NCI-H1092 (cell line): ENCODE results near the gene NEK4.
"Not testable (repeated sequence)": the region's sequence is repeated elsewhere in the genome, so short reads cannot be mapped to it uniquely, and the experiment has no call there.

Experiments used
- DNase-seq: peaks from one replicate; lab custom pipeline; 2025; lab: John Stamatoyannopoulos, UW

NEK4 gene

DNA sequence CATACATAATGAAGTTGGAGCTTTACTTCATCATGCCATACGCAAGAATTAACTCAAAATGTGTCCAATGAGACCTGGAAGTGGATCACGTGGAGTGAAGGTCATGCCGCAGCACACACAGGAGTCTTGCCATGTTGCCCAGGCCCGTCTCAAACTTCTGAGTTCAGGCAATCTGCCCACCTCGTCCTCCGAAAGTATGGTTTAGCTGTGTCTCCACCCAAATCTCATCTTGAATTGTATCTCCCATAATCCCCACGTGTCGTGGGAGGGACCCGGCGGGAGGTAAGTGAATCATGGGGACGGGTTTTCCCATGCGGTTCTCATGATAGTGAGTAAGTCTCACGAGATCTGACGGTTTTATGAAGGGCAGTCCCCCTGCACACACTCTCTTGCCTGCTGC lies 39.1 kb downstream of the NEK4 start:
- no peak for DNase-seq

DNA sequence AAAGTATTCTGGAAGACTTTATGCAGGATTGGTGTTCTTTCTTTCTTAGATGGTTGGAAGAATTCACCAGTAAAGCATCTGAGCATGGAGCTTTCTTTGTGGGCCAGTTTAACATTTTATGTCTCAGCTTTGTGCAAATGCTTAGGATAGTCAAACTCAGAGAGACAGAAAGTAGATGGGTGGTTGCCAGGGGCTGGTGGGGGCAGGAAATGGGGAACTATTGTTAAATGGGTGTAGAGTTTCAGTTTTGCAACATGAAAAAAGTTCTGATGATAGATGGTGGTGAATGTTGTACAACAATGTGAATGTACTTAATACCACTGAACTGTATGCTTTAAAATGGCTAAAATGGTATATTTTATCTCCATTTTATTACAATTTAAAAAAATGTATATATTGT lies 40.1 kb downstream of the NEK4 start:
- DNase-seq: no peak

DNA sequence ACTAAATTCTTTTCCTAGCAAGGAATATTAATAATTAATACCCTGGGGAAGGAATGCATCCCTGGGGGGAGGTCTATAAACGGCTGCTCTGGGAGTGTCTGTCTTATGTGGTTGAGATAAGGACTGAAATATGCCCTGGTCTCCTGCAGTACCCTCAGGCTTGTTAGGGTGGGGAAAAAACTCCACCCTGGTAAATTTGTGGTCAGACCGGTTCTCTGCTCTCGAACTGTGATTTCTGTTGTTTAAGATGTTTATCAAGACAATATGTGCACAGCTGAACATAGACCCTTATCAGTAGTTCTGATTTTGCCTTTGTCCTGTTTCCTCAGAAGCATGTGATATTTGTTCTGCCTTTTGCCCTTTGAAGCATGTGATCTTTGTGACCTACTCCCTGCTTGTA lies 42.0 kb downstream of the NEK4 start:
- DNase-seq: not testable (repeated sequence)

DNA sequence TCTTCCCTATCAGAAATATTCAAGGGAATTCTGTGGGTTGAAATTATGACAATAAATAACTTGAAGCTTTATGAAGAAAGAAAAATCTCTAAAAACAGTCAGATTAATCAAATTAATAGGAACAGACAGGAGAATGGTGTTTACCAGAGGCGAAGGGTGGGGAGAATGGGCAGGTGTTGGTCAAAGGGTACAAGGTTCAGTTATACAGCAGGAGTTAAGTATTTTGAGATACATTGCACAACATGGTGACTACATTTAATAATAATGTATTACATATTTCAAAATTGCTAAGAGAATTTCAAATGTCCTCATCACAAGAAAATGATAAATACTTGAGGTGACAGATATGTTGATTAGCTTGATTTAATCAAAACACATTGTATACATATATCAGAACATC lies 46.2 kb downstream of the NEK4 start:
- DNase-seq: no peak

DNA sequence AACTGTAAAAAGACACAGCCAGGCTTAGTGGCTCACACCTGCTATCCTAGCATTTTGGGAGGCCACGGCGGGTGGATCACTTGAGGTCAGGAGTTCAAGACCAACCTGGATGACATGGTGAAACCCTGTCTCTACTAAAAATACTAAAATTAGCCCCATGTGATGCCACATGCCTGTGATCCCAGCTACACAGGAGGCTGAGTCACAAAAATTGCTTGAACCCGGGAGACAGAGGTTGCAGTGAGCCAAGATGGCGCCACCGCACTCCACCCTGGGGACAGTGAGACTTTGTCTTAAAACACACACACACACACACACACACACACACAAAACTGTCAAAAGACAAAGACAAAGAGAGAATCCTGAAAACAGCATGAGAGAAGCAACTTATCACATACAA lies 46.8 kb downstream of the NEK4 start:
- DNase-seq: no peak

DNA sequence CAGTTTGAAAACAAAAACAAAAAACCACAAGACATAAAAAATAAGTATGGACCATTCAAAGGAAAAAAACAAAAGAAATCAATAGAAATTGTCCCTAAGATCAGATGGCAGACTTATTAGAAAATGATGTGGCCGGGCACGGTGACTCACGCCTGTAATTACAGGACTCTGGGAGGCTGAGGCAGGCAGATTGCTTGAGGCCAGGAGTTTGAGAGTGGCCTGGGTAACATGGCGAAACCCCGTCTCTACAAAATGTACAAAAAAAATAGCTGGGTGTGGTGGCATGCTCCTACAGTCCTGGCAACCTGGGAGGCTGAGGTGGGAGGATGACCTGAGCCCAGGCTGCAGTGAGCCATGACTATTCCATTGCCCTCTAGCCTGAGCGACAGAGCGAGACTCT lies 48.2 kb downstream of the NEK4 start:
- no peak for DNase-seq

DNA sequence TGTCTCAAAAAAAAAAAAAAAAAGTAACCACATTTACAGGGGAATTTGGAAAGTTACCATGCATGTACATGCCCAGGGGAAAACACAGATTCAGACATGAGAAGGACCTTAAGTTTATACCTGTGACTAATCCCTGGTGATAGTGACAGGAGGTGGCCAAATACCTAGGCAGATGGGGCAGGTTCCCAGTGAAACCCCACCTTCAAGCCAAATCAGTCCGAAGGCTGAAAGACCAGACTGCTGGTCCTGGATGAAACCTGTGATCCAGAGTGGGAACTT lies 49.1 kb downstream of the NEK4 start:
- no peak for DNase-seq

DNA sequence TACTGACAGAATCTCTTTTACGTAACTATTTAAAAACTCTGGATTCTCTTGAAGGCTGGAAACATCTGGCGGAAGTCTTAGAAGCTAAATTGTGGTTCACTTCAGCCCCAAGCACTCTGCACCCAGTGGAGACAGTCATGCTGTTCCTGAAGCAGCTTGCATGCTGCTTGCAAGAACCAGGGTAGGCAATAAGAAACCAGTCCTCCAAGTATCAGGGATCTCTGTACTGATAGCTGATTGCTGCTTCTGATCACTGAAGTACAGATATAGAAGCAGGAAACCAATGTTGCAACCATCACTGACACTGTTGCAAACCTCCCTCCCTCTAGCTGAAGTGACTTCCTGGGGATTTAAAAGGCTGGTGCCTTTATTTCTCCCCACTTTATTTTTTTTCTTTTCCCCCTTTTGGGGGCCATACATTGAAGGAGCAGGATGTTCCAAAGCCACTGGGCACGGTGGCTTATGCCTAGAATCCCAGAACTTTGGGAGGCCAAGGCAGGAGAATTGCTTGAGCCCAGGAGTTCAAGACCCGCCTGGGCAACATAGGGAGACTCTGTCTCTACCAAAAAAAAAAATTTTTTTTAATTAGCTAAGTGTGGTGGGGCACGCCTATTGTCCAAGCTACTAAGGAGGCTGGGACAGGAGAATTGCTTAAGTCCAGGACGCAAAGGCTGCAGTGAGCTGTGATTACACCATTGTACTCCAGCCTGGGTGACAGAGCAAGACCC lies 49.6 kb downstream of the NEK4 start:
- no peak for DNase-seq

DNA sequence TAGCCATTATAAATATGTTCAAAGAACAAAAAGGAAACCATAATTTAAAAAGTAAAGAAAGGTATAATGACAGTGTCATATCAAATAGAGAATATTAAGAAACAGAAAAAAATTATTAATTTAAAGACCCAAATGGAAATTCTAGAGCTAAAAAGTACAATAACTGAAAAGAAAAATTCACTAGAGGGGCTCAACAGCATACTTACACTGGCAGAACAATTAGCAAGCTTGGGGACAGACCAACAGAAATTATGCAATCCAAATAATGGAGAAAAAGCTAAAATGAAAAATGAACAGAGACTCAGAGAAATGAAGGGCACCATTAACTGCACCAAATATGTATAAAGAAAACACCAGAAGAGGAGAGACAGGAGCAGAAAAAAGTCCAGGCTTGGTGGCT lies 51.1 kb downstream of the NEK4 start:
- no peak for DNase-seq

DNA sequence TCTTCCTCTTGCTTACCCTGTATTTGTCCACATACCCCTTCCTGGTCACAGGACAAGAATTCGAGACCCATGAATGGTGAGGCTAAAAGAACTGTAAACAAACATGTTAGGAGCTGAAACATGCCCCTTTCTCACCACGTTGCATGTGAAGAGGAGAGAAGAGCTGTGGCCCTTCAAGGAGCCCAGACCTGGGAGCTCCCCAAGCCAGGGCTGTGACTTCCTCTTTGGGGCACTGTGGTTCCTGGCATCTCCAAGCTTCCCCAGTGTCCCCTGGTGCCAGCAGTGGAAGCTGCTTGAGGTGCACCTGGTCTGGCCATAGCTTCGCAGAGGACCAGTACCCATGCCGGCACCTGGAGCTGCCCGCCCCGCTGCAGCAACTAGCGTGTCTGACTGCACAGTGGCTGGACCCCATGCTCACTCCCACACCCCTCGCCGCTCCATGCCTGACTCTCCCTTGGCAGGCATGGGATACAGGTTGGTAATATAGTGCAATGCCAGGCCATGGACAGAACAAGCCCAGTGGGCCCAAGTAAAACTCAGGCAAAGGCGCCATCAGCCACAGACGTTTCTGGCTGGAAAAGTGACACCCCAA lies 54.9 kb downstream of the NEK4 start:
- DNase-seq: no peak

DNA sequence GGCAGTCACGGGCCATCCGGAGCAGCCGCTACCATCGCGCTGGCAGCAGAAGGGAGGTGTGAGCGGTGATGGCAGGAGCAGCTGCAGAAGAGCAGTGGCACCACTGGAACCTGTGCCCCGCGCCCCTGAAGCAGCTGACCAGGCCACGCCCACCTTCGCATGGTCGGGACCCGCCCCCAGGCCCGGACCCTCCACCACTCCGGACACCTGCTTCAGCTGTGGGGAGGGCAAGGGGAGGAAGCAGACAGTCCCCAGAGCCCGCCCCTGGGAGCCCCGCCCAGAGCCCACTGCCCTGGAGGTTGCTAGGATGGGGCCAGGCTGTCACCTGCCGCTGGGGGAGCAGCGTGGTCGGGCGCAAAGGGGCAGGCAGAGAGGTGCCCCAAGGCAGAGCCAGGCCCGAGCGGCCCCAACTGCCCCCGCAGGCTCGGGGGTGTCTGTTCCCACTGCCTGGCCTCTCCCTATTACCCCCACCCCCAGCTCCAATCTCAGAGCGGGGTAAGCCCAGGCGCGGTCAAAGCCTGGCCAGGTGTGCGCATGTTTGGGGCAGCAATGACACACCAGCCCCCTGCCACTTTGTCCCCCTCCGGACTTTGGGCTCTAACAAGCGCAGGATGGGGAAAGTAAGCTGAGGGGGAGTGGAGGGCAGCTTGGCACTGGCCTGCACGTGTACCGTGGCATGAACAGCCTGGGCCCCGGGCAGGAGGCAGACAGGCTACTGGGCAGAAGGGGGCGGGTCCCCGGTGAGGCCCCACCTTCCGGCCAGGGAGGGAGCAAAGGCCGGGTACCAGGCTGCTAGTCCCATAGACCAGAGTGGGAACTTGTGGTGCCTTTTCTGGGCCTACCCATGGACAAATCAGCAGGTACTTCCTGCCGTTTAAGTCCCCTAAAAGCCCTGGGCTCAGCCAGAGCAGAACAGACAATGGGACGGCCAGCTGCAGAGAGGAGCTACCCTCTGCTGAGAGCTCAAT lies 56.1 kb downstream of the NEK4 start:
- no peak for DNase-seq

DNA sequence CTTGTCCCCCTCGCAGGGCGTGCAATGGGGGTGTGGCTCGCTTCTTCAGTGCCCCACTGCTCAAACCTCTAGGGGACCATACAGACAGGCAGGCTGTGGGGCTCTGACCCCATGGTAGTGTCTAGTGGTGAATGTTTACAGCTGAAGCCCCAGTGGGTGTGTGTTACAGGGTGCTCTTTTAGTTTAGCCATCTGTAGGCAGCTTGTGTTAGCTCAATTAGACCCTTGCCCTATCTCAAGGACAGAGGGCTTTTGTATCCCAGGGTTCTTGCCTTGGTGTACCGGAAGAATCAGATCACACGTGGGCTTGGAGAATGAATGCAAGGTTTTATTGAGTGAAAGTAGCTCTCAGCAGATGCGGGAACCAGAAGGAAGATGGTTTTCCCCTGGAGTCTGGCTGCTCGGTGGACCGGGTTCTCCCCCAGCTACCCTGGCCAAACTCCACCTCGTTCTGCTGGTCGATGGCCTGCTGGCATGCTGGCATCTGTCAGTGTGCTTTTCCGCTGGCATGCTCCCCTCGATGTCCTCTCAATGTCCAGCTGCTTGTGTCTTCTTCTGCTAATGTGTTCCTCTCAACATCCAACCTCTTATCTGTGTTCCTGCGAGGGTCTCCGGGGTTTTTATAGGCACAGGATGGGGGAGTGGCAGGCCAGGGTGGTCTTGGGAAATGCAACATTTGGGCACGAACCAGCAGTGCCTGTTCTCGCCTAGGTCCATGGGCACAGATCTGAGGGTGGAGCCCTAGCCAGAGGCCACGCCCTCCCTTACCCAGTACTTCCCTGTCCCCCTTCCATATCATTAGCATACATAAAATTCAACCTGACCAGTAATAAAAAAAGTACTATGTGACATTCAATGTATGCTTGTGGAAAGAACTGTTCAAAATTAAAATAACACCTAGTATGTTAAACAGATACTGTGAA lies 58.2 kb downstream of the NEK4 start:
- no peak for DNase-seq

DNA sequence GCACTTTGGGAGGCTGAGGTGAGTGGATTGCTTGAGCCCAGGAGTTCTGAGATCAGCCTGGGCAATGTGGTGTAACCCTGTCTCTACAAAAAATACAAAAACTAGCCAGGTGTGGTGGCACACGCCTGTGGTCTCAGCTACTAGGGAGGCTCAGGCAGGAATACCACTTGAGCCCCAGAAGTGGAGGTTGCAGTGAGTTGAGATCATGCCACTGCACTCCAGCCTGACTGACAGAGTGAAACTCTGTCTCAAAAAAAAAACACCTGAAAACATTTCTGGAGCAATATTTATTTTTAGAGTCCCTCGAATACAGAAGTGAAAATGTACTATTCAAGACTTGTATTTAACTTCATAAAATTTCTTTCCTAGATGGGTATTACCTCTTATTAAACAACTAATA lies 60.2 kb downstream of the NEK4 start:
- no peak for DNase-seq

DNA sequence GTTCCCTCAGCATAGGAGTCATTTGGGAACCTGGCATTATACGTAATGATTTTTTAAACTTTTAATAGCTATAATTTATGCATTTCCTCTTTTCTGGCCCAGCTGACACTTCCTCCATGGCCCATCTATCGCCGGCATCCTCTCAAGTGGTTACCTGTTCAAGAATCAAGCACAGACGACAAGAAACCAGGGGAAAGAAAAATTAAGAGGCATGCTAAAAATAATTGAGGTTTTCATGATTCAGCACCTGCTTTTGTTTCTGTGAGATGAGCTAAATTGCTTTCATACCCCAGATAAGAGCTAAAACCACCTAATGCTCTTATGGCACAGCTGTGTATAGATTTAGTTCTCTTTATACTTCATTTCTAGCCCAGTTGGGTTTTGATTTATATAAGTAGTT lies 63.2 kb downstream of the NEK4 start:
- DNase-seq: no peak

DNA sequence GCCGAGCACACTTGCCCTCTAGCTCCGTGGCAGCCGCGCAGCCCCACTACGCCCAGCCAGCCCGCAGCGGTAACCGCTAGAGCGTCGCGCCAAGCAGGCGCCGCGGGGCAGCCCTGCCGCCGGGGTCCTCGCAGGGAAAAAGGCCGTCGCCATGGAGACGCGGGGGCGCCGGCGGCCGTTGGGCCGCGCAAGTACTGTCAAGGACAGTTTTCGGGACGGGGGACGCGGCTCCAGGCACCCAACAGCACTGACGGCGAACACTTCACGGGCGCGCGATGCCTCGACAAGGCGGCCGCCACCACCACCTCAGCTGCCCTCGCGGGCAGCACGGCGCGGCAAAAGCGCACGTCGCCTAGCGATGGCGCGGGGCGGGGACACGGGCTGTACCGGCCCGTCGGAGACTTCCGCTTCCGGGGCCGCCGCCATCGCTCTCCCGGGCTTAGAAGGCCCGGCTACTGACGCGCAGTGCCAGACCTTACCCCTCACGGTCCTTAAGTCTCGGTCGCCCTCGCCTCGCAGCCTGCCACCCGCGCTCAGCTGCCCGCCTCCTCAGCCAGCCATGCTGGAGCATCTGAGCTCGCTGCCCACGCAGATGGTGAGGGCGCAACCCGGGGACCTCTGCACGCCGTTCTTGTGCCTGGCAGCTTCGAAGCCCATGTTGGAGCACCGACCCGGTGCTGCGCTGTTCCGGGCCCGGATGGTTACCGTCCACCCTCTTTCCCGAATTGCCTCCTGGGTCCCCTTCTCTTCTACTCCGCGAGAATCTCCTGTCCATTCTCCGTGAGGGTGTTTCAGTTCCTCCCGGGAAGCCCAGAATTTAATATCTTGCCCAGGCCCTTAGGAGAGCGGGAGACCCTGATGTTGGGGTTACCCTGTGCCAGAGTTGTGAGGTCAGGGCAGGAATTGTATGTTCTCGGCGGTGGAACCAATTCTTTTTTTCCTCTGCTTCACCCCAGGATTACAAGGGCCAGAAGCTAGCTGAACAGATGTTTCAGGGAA lies 64.8 kb downstream of the NEK4 start, which contains the start of the genes GLT8D1 and SPCS1:
TSS of gene GLT8D1 (minus strand) at position 104 of the 999 bp plus-strand sequence. CDS start 5,331 bp downstream, outside the sequence.
TSS of gene SPCS1 (plus strand) at position 419 of the 999 bp plus-strand sequence. CDS start at position 560, 141 bp downstream.
- DNase-seq: peak; percentile 72

DNA sequence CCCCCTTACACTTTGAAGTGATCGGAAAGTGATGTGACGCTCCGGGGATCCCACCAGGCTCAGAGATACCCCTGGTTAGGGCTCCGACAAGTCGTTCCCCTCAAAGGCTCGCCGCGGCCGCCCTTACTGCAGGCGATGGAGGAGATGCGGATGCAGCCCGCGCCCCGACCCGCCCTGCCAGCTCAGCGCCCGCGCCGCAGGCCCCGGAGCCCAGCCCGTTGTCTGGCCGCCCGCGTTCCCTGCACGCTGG lies 65.4 kb downstream of the NEK4 start:
- DNase-seq: no peak

DNA sequence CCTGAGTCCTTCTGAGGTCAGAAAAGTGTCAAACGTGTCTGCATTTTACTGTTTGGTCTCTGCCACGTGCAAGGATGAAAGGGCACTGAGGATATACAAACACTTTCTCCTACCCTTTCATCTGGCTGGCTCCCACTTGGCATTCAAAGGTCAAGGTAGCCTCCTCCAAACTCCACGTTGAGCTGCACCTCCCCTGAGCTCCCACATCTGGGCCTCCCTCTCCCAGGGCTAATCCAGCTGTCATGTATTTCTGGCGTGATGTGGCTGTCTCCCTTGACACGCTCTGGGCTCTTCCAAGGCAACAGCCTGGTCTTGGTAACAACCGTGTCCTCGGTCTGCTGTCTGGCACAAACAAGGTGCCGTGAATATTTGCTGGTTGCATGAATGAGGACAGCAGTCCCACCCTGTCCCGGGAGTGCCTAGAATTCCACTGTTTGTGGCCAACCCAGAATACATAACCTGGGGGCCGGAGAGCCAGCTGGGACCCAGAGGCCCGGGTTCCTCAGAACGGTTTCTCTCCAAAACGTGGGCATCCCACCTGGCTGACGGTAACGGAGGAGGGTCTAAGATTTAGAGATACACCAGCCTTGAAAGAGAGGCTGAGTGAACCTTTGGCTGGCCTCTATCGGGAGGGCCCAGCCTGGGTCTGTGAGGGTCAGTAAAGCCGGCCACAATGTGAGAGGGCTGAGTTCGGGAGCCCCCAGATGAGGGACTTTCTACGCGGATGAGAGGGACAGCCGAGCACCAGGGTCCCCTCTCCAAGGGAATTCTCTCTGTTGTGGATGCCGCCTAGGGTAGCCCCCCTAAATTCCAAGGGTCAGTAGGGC lies 65.9 kb downstream of the NEK4 start:
- no peak for DNase-seq

DNA sequence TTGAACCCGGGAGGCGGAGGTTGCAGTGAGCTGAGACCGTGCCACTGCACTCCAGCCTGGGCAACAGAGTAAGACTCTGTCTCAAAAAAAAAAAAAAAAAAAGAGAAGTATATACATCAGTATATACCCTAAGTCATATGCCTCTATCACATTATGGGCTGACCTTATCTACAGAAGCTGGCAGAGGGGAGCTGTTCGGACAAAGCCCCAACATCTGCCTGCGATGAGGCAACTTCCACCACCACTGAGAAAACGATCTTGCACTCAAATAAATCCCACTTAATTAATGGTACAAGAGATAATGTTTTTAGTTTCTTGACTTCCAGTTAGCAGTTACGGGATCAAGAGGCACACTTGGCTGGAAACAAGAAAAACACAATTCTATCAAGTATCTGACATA lies 67.4 kb downstream of the NEK4 start:
- DNase-seq: no peak

DNA sequence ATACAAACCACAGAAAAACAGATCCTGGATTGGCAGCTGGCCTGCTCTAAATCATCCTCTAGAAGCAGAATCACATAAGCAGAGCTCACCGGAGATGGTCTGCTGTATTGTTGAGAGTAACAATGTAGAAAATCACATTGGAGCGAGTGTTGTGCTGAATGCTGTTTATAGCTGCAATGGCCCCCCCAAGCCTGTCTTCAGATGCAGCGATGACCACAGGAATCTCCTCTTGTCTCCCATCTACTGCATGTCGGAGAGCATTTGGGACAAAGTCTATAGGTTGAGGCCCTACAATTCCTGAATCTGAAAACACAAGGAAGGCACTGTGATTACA lies 73.1 kb downstream of the NEK4 start:
- DNase-seq: no peak
